Measurements from ENCODE around the gene PHF19.

- TF ChIP-seq CTCF (IDR thresholded peaks at IDR 0.05): no peak
- TF ChIP-seq ZFX (IDR thresholded peaks at IDR 0.05; ENCODE audit: borderline replicate concordance): no peak
Measured at GRCh38 chr9:120830151-120830550, 46.8 kb downstream of the PHF19 start.

All from 22Rv1 (cell line).